GM23338 (cell line): Measurements from ENCODE around the gene ADAM8.

Experiments
- CREB1 ChIP-seq: fragments of 250-450 bp; sonication (Bioruptor Pico); IDR thresholded peaks from 2 replicates; pipeline ENCODE4 v1.5.0; 2020; ENCODE audit warnings: low read depth, mild to moderate bottlenecking, moderate library complexity
- ETS1 ChIP-seq: IDR thresholded peaks from 2 replicates; pipeline ENCODE4 v1.6.1; 2016; ENCODE audit warnings: antibody characterized with exemption
- EZH2 ChIP-seq: fragments of 200-600 bp; sonication (generic); IDR thresholded peaks from one replicate; pipeline ENCODE4 v1.8.0; 2017; ENCODE audit warnings: antibody characterized with exemption, mild to moderate bottlenecking, low read depth; ENCODE audit not compliant: unreplicated experiment
- EZH2phosphoT487 ChIP-seq: fragments of 200-600 bp; sonication (generic); IDR thresholded peaks from one replicate; pipeline ENCODE4 v1.8.1; 2018; ENCODE audit warnings: antibody characterized with exemption; ENCODE audit not compliant: unreplicated experiment
- JUNB ChIP-seq: IDR thresholded peaks from one replicate; pipeline ENCODE4 v1.6.1; 2016; ENCODE audit warnings: antibody characterized with exemption; ENCODE audit not compliant: unreplicated experiment
- NANOG ChIP-seq: IDR thresholded peaks from 2 replicates; pipeline ENCODE4 v1.6.1; 2016; ENCODE audit warnings: antibody characterized with exemption, borderline replicate concordance
- POLR2AphosphoS5 ChIP-seq: IDR thresholded peaks from 2 replicates; pipeline ENCODE4 v1.6.1; 2016; ENCODE audit warnings: antibody characterized with exemption, low read depth
- STAT1 ChIP-seq: IDR thresholded peaks from one replicate; pipeline ENCODE4 v1.6.1; 2016; ENCODE audit warnings: antibody characterized with exemption; ENCODE audit not compliant: unreplicated experiment
- ZNF114 ChIP-seq: fragments of 250-450 bp; sonication (Bioruptor Pico); IDR thresholded peaks from 2 replicates; pipeline ENCODE4 v1.5.0; 2020; ENCODE audit warnings: mild to moderate bottlenecking, moderate library complexity
- ZNF331 ChIP-seq: fragments of 250-450 bp; sonication (Bioruptor Pico); IDR thresholded peaks from 2 replicates; pipeline ENCODE4 v1.5.0; 2020; ENCODE audit warnings: low read depth, mild to moderate bottlenecking, moderate library complexity
- TF ChIP-seq, protein P1 (sequence below), 2 experiments: fragments of 200-600 bp in 1 of 2; sonication (generic) in 1 of 2; conservative IDR thresholded peaks; 2 replicates each; pipeline versions ENCODE4 v1.5.1 to v1.6.1; 2016 to 2017; ENCODE audit warnings: antibody characterized with exemption in 2 of 2, low read depth in 2 of 2, mild to moderate bottlenecking in 2 of 2, moderate library complexity in 1 of 2
- TF ChIP-seq, protein P2 (sequence below): IDR thresholded peaks from one replicate; pipeline ENCODE4 v1.6.1; 2018; ENCODE audit warnings: antibody characterized with exemption; ENCODE audit not compliant: unreplicated experiment

DNA sequence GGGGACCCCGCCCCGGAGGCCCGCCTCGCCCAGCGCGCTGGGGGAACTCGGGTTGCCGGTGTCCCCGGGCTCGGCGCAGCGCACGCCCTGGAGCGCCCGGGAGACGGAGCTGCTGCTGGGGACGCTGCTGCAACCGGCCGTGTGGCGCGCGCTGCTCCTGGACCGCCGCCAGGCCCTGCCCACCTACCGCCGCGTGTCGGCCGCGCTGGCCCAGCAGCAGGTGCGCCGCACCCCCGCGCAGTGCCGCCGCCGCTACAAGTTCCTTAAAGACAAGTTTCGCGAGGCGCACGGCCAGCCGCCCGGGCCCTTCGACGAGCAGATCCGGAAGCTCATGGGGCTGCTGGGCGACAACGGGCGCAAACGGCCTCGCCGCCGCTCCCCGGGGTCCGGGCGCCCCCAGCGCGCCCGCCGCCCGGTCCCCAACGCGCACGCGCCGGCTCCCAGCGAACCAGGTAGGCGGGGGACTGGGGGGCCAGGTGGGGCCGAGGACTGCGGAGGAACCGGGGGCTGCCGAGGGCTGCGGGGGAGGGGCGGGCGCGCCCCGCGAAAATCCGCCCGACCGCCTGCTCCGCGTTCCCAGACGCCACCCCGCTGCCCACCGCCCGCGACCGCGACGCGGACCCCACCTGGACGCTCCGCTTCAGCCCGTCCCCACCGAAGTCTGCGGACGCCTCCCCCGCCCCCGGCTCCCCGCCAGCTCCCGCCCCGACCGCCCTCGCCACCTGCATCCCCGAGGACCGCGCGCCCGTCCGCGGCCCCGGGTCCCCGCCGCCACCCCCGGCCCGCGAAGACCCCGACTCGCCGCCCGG, 46.1 kb downstream of the ADAM8 start:
- TF ChIP-seq, protein P1, sequence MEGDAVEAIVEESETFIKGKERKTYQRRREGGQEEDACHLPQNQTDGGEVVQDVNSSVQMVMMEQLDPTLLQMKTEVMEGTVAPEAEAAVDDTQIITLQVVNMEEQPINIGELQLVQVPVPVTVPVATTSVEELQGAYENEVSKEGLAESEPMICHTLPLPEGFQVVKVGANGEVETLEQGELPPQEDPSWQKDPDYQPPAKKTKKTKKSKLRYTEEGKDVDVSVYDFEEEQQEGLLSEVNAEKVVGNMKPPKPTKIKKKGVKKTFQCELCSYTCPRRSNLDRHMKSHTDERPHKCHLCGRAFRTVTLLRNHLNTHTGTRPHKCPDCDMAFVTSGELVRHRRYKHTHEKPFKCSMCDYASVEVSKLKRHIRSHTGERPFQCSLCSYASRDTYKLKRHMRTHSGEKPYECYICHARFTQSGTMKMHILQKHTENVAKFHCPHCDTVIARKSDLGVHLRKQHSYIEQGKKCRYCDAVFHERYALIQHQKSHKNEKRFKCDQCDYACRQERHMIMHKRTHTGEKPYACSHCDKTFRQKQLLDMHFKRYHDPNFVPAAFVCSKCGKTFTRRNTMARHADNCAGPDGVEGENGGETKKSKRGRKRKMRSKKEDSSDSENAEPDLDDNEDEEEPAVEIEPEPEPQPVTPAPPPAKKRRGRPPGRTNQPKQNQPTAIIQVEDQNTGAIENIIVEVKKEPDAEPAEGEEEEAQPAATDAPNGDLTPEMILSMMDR (conservative IDR thresholded peaks at IDR 0.05; ENCODE audit: low read depth in 2 of 2): no peak
- TF ChIP-seq ZNF331 (CRISPR knock-in tag) (no peak), POLR2AphosphoS5 (no peak), CREB1 (no peak), EZH2phosphoT487 (no peak), JUNB (no peak), EZH2 (peak; percentile 43), NANOG (no peak), ETS1 (no peak), ZNF114 (CRISPR knock-in tag) (no peak), STAT1 (no peak)
- TF ChIP-seq, protein P2, sequence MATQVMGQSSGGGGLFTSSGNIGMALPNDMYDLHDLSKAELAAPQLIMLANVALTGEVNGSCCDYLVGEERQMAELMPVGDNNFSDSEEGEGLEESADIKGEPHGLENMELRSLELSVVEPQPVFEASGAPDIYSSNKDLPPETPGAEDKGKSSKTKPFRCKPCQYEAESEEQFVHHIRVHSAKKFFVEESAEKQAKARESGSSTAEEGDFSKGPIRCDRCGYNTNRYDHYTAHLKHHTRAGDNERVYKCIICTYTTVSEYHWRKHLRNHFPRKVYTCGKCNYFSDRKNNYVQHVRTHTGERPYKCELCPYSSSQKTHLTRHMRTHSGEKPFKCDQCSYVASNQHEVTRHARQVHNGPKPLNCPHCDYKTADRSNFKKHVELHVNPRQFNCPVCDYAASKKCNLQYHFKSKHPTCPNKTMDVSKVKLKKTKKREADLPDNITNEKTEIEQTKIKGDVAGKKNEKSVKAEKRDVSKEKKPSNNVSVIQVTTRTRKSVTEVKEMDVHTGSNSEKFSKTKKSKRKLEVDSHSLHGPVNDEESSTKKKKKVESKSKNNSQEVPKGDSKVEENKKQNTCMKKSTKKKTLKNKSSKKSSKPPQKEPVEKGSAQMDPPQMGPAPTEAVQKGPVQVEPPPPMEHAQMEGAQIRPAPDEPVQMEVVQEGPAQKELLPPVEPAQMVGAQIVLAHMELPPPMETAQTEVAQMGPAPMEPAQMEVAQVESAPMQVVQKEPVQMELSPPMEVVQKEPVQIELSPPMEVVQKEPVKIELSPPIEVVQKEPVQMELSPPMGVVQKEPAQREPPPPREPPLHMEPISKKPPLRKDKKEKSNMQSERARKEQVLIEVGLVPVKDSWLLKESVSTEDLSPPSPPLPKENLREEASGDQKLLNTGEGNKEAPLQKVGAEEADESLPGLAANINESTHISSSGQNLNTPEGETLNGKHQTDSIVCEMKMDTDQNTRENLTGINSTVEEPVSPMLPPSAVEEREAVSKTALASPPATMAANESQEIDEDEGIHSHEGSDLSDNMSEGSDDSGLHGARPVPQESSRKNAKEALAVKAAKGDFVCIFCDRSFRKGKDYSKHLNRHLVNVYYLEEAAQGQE: no peak
